Loucy (cell line): ENCODE measurements around the gene TNNI3K.

Experiments used
- H2AFZ ChIP-seq: fragments of 200-600 bp; sonication (generic); 2 replicates; pipeline ENCODE4 v1.6.0; 2016; ENCODE audit warnings: antibody characterized with exemption, mild to moderate bottlenecking, low read length, moderate library complexity
- H3F3A ChIP-seq: fragments of 200-600 bp; 2 replicates; pipeline ENCODE4 v1.6.0; 2016; ENCODE audit warnings: antibody characterized with exemption, low read depth, mild to moderate bottlenecking
- H3K27me3 ChIP-seq: fragments of 200-600 bp; sonication (generic); 2 replicates; pipeline ENCODE4 v1.6.1; 2014; ENCODE audit warnings: low read length, mild to moderate bottlenecking; ENCODE audit not compliant: insufficient read depth, poor library complexity, severe bottlenecking
- H3K36me3 ChIP-seq: fragments of 200-600 bp; sonication (generic); 2 replicates; pipeline ENCODE4 v1.6.1; 2016; ENCODE audit warnings: low read length; ENCODE audit not compliant: insufficient read depth
- H3K4me1 ChIP-seq: fragments of 200-600 bp; sonication (generic); 2 replicates; pipeline ENCODE4 v1.5.1; 2014; ENCODE audit warnings: low read length, mild to moderate bottlenecking; ENCODE audit not compliant: insufficient read depth, poor library complexity, severe bottlenecking
- H3K4me2 ChIP-seq: fragments of 200-600 bp; sonication (generic); 2 replicates; pipeline ENCODE4 v1.6.0; 2014; ENCODE audit warnings: antibody characterized with exemption, low read length, low read depth, mild to moderate bottlenecking; ENCODE audit not compliant: poor library complexity, severe bottlenecking
- H3K4me3 ChIP-seq: fragments of 200-600 bp; sonication (generic); 2 replicates; pipeline ENCODE4 v1.5.1; 2014; ENCODE audit warnings: low read length, mild to moderate bottlenecking, mixed read lengths; ENCODE audit not compliant: poor library complexity, severe bottlenecking
- H3K79me2 ChIP-seq: fragments of 200-600 bp; sonication (generic); 2 replicates; pipeline ENCODE4 v1.6.1; 2014; ENCODE audit warnings: low read length; ENCODE audit not compliant: insufficient read depth
- H3K9ac ChIP-seq: fragments of 200-600 bp; sonication (generic); 2 replicates; pipeline ENCODE4 v1.6.0; 2014; ENCODE audit warnings: mild to moderate bottlenecking, low read depth, low read length, moderate library complexity; ENCODE audit not compliant: poor library complexity, severe bottlenecking
- H3K9me2 ChIP-seq: fragments of 200-600 bp; sonication (generic); replicated peaks from 2 replicates; pipeline ENCODE4 v1.6.1; 2016; ENCODE audit warnings: low read depth, low read length, mixed read lengths
- H3K9me3 ChIP-seq: fragments of 200-600 bp; sonication (generic); 2 replicates; pipeline ENCODE4 v1.6.1; 2014; ENCODE audit warnings: mild to moderate bottlenecking, antibody characterized with exemption, low read length, low read depth; ENCODE audit not compliant: insufficient read depth
- H4K20me1 ChIP-seq: fragments of 200-600 bp; sonication (generic); 2 replicates; pipeline ENCODE4 v1.6.0; 2014; ENCODE audit warnings: antibody characterized with exemption, low read length, mild to moderate bottlenecking; ENCODE audit not compliant: insufficient read depth, poor library complexity, severe bottlenecking
- CTCF ChIP-seq: fragments of 200-600 bp; sonication (generic); conservative IDR thresholded peaks from 2 replicates; pipeline ENCODE4 v1.5.1; 2014; ENCODE audit warnings: mild to moderate bottlenecking, antibody characterized with exemption, low read length
- EZH2phosphoT487 ChIP-seq: fragments of 200-600 bp; IDR thresholded peaks from 2 replicates; pipeline ENCODE4 v1.6.1; 2018; ENCODE audit warnings: antibody characterized with exemption, mild to moderate bottlenecking, moderate library complexity, borderline replicate concordance

Gene TNNI3K

DNA sequence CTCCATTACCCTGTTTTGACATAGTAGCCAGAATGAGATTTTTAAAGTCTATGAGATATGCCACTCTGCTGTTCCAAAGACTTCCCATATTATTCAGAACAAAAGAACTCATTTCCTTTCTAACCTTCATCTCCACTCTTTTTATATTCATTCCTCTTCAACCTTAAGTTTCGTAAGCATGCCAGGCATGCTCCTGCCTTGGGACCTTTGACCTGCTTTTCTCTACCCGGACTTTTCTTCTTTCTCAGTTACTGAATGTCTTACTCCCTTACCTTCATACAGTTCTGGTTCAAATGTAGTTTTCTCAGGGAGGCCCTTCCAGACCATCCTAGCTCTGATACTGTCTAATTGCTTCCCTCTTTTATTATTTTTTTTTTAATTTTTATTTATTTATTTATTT is 81.1 kb downstream of the TNNI3K start:
- no peak overlapping the region for H3K9ac ChIP-seq
- H3K79me2 ChIP-seq: no peaks in the 10 kb centered on the region
- no peaks in the 10 kb centered on the region for H3F3A ChIP-seq
- H3K36me3 ChIP-seq: no peaks in the 10 kb centered on the region
- no peak overlapping the region for H2AFZ ChIP-seq
- no peaks in the 10 kb centered on the region for H3K9me3 ChIP-seq
- H3K4me2 ChIP-seq: no peak overlapping the region
- H3K27me3 ChIP-seq: no peaks in the 10 kb centered on the region
- H3K4me3 ChIP-seq: no peak overlapping the region
- H3K9me2 ChIP-seq: no peaks in the 10 kb centered on the region
- no peaks in the 10 kb centered on the region for H4K20me1 ChIP-seq
- no peak for TF ChIP-seq EZH2phosphoT487
- H3K4me1 ChIP-seq: no peaks in the 10 kb centered on the region

GRCh38 chr1:74317663-74318062 is 82.5 kb downstream of the TNNI3K start:
- Histone ChIP-seq H3K36me3 (no peaks in the 10 kb centered on the region), H3K27me3 (no peaks in the 10 kb centered on the region), H3K4me1 (no peaks in the 10 kb centered on the region), H2AFZ (no peak overlapping the region), H4K20me1 (no peaks in the 10 kb centered on the region), H3F3A (no peaks in the 10 kb centered on the region), H3K9me3 (no peaks in the 10 kb centered on the region), H3K4me2 (no peak overlapping the region), H3K4me3 (no peak overlapping the region), H3K79me2 (no peaks in the 10 kb centered on the region), H3K9me2 (no peaks in the 10 kb centered on the region), H3K9ac (no peak overlapping the region)
- TF ChIP-seq CTCF (no peak), EZH2phosphoT487 (no peak)

- H2AFZ ChIP-seq: no peak overlapping the region
- H3K4me3 ChIP-seq: no peak overlapping the region
Observed at GRCh38 chr1:74323937-74324473, 88.8 kb downstream of the TNNI3K start.

More at GRCh38 chr1:74323937-74324473, 88.8 kb downstream of the TNNI3K start:
- Histone ChIP-seq H3K4me2 (no peak overlapping the region), H3F3A (no peaks in the 10 kb centered on the region), H3K9me3 (no peaks in the 10 kb centered on the region), H3K9ac (no peak overlapping the region), H3K79me2 (no peaks in the 10 kb centered on the region), H3K9me2 (no peaks in the 10 kb centered on the region), H4K20me1 (no peaks in the 10 kb centered on the region), H3K36me3 (no peaks in the 10 kb centered on the region), H3K4me1 (no peaks in the 10 kb centered on the region), H3K27me3 (no peaks in the 10 kb centered on the region)
- no peak for TF ChIP-seq CTCF
- TF ChIP-seq EZH2phosphoT487: no peak
